Activated CD8-positive, alpha-beta memory T cell treated with anti-CD3 and anti-CD28 coated beads, Interleukin-2, amount 50 U/mL, for 24 hours (primary cell): Measurements from ENCODE around the gene FAM234B.
A peak's percentile ranks its signal among the peaks of the same experiment; 100 is the strongest.

Experiments
- DNase-seq: peaks from one replicate; pipeline ENCODE4 v3.0.0-alpha.2; 2020; ENCODE audit errors: extremely low read depth

FAM234B gene, protein sequence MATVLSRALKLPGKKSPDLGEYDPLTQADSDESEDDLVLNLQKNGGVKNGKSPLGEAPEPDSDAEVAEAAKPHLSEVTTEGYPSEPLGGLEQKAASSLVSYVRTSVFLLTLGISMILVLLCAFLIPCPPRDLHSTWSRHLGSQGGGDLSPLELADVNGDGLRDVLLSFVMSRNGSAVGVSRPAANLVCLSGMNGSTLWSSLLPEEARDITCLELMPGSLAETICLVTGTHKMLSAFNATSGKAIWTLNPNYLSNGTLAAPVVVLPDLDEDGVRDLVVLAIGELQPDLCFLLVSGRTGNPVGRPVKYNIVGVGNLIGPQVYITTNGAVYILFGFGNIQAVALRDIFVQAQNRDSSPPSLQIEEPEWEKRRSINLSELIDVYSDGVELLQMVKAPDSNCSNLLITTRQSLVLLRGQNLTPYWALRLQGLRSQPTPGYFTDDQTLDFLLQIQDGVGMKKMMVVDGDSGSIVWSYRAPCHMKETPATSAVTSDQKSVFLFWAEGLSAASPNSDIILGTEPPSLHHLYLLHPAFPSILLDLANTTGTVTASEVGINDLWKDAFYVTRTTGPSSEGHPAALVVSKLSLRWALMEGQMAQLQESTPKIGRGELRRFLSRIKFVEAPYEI

DNA sequence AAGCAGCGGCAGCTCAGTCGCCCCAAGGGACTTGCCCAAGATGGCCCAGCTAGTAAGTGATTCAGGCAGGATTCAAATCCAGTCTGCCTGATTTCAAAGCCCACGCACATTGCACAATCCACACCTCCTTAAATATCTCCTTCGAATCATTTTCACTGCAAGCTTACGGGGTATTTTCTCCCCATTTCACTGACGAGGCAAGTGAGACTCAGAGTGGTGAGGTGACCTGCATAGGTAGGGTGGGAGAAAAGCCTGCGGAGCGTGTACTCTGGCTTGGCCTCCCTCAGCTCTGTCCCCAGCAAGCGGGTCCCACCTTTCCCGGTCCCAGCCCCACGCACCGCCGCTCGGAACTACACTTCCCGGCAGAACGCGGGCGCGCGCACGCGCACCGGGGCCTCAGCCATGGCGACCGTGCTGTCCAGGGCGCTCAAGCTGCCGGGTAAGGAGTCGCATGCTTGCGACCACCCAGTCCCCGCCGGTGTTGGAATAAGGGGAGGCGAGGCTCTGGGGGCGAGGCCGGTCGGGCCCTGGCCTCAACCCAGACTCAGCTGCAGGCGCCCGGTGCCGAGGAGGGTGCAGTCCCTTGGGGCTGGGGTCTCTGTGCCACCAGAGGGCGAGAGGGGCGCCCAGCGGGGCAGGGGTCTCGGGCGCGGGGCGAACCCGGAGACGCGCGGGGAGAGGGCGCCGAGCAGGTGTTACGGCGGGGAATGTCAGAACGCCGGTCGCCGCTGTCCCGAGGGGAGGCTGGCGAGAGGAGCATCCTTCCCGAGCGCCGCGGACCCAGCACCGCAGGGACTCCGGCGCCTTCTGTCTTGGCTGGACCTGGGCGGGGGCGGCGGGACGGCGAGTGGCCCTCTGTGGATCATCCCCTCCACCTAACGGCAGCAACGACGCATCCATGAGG is at the start of gene FAM234B:
TSS of gene FAM234B (plus strand) at position 380 of the 904 bp plus-strand sequence. CDS start at position 403, 23 bp downstream.
- DNase-seq, result peak; percentile 29

DNA sequence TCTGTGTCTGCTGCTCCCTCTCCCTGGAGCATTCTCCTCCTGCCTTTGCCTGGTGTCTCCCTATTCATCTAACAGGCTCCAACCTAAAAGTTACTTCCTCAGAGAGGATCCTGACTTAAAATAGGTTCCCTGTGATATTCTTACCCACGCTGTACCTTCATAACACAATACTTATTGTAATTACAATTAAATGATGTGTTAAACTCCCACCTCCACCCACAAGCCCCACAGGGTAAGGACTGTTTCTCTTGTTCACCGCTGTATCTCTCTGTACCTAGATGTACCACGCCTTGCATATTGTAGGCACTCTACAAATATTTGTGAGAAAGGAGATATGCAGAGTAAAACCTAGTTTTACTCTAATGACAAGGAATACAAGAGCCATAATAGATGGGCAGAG is 49.1 kb upstream of the FAM234B start:
- DNase-seq, result no peak

DNA sequence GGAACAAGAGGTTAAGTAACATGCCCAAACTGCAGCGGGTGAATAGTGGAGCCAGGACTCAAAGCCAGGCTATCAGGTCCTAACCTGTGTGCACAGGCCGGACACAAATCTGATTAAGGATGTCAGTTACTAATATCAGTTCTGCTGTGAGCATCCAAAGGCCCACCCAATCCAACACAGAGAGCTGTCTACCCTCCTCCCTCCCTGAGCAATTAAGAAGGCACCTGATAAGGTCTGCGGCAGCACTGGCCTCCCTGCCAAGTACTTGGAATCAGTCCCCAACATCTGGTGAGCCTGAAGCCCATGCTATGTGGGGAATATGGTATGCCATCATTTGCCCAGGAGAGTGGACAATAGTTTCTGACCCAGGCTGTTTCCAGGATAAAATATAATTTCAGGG is 48.0 kb upstream of the FAM234B start:
- DNase-seq, result no peak

DNA sequence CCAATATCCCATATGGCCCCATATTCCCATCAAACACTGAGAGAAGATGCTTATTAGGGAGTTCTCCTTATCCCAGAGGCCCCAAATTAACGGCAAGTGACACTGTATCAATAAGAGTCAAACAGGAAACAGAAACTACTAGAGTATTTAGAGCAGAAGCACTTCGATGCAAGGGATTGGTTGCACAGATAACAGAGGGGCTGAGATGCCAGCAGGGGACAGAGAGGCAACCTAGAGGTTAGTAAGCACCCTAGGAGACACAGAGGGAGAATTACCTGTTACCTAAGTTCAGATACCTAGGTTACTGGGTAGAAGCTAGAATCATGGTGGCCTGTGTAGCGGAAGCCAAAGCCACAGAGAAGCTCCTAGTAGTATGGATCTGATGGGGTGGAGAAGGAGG is 47.0 kb upstream of the FAM234B start:
- no peak for DNase-seq

DNA sequence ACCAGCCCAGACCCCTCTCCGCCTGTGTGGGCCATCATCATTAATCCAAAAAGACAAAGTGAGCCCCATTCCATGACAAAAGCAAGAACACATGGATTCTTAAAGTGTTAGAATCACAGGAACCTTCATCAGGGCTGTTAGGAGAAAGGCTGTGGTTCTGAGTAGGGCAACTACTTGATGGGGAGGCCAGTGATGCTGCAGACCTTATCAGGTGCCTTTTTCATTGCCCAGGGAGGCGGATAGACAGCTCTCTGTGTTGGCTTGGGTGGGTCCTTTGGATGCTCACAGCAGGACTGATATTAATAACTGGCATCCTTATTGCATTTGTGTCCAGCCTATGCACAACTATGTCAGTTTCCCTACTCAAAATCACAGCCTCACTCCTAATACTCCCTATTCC is 46.4 kb upstream of the FAM234B start:
- DNase-seq, result no peak

DNA sequence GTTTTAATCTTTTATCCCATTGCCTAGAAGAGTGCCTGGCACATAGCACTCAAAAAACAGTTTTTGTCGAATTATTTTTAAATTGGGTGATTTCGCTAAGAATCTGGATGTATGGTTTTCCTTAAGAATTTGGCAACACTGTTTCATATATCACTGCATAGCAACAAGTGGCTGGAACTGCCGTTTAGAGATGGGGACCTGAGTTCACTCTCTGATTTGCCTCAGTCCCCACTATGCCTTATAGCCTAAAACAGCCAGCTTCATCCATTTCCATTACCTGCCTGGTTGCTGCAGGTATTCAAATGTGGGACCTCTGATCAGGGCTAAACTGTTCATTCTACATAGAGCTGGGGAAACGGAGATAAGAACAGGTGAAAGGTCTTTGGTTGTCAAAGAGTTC is 45.9 kb upstream of the FAM234B start:
- DNase-seq, result no peak

DNA sequence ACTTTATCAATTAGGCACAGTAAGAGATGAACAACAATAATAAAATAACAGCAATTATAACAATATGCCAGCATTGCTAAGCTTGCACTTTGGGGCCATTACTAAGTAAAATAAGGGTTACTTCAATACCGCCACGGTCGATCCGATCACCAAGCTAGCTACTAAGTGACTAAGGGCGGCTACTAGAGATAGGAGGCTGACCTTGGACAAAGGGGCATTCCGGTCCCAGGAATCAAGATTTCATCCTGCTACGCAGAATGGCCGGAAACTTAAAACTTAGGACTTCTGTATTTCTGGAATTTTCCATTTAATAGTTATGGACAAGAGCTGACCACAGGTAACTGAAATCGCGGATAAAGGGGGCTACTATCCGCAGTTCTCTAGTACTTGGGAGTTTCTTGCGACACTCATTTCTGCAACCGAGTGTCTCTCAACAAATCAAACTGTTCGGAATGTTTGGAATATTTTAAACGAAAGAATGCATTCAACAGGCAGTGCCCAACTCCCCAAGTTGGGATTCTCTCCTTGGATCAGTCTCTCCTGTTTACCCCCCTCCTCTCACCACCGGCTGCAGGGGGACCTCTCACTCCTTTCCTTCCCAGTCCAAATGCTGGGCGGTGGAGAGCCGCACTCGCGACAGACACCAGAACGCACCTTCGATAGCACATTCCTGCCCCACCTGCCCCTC is 44.8 kb upstream of the FAM234B start:
- DNase-seq, result no peak

DNA sequence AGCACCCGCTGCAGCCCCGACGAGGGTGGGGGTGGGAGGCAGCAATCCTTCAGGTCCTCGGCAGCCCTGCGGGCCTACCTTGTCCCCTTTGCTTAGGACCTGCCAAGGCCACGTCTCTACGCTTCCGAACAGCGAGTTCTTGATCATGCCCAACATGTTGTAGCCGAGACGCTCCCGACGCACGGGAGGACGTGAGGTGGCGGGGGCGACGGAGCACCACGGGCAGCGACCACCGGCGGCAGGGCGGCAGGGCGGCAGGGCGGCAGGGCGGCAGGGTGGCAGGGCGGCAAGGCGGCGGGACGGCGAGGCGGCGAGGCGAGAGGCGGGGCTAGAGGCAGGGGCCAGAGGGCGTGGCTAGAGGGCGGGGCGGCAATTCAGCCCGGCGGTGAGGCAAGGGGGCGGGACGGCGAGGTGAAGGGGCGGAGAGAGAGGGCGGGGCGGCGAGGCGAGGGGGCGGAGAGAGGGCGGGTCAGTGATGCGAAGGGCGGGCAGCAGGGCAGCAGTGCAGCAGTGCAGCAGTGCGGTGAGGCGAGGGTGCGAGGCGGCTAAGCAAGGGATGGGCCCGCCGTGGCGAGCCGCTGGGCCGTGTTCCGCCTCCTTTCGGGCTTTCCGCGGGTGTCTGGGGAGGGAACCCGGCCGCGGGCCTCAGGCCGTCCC is 44.1 kb upstream of the FAM234B start, which contains the start of gene HEBP1:
TSS of gene HEBP1 (minus strand) at position 307 of the 657 bp plus-strand sequence. CDS start at position 156, 151 bp downstream.
- peak; percentile 86 for DNase-seq

DNA sequence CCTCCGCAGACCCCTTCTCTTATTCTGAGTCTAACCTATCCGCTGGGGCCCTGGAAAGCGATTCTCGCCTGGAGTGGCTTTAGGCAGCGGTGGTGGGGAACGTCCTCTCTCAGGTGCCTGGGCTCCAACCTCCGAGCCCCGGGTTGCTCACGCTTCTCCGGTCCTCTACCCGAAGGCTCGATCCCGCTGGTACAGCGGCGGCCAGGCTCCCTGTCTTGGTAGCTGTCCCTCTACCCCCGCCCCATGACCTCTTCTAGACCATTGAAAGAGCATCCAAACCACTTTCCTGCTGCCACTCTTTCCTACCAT is 43.6 kb upstream of the FAM234B start:
- no peak for DNase-seq

DNA sequence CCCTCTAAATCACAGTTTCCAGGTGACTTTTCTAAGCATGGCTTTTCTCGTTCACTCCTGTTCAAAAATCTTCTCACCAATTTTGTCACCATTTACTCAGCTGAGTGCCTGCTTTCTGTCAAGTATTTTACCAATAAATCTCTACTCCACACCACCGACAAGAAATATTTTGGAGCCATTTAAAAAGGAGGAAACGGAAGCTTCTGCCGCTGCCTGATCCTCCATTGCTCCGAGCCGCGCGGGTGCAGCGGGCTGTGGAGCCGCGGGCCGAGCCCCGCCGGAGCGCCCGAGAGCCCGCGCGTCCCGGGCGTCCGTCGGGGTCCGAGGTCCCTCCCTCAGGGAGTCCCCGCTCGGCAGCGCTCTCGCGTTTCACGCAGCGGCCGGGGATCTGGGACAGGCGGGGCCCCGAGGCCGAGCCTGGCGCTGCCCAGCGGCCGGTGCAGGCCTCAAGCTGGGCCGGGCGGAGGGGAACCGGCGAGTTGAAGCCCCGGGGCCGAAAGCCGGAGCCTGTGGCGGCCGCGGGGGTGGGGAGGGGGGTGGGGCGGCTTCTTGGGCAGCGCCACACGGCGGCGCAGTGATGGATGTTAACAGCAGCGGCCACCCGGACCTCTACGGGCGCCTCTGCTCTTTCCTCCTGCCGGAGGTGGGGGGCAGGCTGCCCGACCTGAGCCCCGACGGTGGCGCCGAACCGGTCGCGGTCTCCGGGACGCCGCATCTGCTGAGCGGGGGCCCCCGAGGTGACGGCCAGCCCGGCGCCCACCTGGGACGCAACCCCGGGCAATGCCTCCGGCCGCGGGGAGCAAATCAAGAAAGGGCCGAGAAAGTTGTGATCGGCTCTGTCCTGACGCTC is 43.0 kb upstream of the FAM234B start:
- no peak for DNase-seq

DNA sequence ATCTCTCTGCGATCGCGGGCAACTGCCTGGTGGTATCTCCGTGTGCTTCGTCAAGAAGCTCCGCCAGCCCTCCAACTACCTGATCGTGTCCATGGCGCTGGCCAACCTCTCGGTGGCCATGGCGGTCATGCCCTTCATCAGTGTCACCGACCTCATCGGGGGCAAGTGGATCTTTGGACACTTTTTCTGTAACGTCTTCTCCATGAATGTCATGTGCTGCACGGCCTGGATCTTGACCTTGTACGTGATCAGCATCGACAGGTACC is 42.5 kb upstream of the FAM234B start:
- no peak for DNase-seq

DNA sequence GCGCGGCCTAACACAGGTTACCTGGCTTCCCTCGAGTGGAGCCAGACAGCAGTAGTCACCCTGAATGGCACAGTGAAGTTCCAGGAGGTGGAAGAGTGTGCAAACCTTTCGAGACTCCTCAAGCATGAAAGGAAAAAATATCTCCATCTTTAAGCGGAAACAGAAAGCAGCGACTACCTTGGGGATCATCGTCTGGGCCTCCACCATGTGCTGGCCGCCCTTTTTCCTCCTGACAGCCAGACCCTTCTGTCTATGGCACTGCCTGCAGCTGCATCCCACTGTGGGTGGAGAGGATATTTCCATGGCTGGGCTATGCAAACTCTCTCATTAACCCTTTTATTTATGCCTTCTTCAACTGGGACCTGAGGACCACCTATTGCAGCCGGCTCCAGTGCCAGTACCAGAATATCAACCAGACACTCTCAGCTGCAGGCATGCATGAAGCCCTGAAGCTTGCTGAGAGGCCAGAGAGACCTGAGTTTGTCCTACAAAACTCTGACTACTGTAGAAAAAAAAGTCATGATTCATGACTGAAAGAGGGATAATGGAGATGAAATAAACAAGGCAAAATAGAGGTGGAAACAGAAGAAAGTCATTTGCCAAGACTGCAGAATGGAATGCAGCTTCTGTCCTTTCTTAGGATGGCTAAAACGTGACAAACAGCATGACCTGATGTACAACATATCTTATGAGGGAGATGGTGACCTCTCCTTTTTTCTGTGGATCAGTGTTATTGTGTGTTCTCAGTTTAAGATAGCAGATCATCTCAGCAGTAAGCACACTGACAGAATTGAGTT is 41.7 kb upstream of the FAM234B start:
- DNase-seq, result no peak

DNA sequence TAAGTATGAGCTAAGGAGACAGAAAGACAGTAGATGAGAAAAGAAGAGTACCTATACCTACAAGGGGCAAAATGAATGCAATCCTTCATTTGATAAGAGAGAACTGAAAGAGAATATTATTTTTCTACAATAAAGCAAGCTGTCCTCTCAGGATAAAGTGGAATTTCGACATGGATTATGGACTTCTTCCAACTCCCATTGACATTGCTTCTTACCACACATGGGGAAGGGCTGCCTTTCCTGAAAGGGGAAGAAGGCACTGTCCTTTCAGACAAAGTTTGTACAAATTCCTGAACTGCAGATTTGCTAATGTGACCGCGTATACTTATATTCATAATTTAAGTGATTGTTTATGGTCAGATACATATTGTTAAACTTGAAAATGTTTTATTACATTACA is 39.8 kb upstream of the FAM234B start:
- DNase-seq, result no peak

DNA sequence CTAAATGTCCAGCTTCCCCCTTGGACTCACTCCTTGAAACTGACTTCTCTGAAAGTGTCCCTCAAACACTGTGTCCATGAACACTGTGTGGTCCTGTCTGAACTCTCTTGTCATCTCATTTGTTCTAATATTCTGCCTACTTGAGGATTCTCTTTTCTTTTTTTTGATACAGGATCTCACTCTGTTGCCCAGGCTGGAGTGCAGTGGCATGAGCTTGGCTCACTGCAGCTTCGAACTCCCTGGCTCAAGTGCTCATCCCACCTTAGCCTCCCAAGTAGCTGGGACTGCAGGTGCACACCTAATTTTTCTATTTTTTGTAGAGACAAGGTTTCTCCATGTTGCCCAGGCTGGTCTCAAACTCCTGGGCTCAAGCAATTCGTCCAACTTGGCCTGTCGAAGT is 39.2 kb upstream of the FAM234B start:
- no peak for DNase-seq

DNA sequence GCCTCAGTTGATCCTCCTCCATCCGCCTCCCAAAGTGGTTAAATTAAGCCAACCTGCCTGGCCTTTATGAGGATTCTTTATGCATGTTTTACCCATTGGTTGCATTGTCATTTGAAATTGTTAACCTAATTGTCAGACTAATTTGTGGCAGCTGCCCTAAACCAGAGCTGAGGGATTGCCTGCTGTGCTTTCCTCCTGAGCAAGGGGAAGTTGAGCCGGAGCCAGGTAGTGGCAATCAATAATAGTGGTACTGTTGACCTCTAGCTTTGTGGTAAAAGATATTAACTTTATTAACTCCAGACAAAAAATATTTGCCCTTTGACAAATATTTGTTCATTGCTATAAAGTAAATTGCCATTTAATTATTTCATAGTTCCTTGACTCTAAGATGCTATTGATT is 38.5 kb upstream of the FAM234B start:
- DNase-seq, result no peak

DNA sequence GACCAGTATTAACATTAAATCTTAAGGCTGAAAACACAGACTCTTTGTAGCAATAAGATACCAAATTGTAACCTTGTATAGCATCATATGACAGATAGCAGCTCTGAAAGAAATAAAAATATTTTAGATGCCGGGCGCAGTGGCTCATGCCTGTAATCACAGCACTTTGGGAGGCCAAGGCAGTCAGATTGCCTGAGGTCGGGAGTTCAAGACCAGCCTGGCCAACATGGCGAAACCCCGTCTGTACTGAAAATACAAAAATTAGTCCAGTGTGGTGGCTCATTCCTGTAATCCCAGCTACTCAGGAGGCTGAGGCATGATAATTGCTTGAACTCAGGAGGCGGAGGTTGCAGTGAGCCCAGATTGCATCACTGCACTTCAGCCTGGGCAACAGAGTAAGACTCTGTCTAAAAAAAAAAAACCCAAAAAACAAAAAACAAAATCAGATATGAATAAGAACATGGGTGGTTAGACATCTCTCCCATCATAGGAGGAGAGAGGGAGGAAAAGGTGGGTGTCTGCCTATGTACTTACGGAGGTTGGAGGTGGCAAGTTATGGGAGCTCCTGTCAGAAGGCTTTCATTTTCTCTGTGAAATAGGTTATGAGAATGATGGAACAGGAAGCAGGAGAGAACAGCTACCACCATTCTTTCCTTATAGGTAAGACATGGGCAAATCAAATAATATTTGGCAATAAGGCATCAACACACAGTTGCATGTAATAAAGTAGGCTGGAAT is 36.5 kb upstream of the FAM234B start:
- DNase-seq, result no peak

DNA sequence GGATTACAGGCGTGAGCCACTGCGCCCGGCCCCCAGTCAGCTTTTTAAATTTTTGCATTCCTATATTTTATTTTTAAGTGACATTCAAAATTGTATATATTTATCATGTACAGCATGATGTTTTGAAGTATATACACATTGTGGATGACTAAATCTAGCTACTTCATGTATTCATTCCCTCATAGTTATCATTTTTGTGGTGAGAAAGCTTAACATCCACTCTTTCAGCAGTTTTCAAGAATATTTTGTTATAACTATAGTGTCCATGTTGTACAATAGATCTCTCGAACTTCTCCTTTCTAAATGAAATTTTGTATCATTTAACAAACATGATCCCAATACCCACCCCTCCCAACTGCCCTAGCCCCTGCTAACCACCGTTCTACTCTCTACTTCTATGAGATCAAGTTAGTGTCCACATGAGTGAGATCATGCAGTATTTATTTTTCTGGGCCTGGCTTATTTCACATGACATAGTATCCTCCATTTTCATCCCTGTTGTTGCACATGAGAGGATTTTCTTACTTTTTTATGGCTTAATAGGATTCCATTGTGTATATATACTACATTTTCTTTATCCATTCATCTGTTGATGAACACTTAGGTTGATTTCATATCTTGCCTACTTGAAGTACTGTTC is 35.3 kb upstream of the FAM234B start:
- no peak for DNase-seq

DNA sequence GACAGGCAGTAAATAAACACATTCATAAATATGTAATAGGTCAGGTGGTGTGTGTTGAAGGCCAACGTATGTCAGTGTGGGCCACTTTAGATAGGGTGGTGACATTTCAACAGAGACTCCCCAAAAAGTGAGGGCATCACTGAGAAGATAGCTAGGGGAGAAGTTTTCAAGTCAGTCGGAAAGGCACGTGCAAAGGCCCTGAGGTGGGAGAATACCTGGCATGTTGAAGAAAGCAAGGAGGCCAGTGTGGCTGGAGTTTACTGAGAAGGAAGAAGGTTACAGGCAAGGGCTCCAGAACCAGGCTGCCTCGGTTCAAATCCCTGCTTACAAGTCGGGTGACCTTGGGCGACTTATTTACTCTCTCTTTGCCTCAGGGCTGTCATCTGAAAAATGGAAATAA is 33.1 kb upstream of the FAM234B start:
- no peak for DNase-seq

DNA sequence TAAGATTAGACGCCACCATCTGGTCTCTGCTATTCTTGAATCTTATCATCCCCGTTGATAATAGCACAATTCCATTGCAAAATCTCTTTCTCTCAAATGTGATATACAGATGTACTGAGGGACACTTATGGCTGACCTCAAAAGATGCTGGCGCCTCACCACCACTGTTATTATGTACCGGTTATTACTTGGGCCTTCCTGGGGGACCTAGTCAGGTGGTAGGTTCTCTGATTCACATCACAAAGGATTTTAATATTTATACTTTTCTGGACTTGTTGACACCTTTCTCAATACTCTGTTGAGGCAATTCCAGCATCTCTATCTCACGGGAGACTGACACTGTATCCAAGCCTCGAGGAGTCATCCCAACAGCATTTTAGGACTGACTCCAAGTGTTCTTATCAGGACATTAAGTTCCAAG is 21.3 kb upstream of the FAM234B start:
- no peak for DNase-seq
